Kidney glomerular epithelial cell (primary cell): ENCODE data around the gene NAA80.
A peak's percentile ranks its signal among the peaks of the same experiment; 100 is the strongest.

ENCODE experiments used
- DNase-seq: peaks from one replicate; lab custom pipeline; 2025; lab: John Stamatoyannopoulos, UW

NAA80 gene

DNA sequence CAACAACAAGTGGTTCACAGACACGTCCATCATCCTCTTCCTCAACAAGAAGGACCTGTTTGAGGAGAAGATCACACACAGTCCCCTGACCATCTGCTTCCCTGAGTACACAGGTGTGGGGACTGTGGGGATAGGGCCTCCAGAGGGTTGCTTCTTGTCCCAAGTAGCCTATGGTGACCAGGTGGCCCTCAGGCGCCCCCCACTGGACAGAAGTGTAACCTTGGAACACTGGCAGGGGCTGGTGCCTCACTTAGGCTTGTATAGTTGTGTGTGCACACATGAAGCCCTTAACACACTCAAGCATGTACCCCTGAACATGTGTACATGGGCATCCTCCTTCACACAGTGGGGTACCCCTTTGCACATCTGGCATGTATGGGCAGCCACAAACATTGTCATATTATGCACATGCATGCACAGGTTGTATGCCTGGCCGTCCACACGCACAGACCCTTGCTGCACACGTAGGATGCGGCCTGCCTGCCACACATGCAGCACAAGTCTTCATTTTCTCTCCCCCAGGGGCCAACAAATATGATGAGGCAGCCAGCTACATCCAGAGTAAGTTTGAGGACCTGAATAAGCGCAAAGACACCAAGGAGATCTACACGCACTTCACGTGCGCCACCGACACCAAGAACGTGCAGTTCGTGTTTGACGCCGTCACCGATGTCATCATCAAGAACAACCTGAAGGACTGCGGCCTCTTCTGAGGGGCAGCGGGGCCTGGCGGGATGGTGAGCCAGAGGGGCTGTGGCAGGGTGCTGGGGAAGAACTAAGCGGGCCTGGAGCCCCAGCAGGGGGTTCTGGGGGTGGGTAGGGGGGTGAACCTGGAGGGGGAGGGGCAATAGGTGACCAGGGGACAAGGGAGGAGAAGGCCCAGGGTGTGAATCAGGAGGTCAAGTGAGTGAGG lies 42.0 kb downstream of the NAA80 start:
- DNase-seq, result no peak

DNA sequence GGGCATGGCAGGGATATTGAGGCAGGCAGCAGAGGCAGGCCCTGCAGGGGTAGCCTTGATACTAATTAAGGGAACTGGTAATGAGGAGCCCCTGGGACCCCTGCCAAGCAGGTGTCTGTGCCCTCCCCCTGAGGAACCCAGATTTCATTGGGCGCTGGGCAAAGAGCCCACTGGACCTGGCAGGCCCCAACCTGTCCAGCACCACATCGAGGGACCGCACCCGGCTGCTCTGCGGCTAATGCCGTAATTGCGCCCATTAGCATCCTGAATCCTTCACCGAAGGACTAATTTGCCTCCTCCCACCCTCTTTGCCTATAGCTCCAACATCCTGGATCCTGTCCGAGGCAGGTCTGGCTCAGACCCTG lies 44.0 kb downstream of the NAA80 start:
- no peak for DNase-seq

DNA sequence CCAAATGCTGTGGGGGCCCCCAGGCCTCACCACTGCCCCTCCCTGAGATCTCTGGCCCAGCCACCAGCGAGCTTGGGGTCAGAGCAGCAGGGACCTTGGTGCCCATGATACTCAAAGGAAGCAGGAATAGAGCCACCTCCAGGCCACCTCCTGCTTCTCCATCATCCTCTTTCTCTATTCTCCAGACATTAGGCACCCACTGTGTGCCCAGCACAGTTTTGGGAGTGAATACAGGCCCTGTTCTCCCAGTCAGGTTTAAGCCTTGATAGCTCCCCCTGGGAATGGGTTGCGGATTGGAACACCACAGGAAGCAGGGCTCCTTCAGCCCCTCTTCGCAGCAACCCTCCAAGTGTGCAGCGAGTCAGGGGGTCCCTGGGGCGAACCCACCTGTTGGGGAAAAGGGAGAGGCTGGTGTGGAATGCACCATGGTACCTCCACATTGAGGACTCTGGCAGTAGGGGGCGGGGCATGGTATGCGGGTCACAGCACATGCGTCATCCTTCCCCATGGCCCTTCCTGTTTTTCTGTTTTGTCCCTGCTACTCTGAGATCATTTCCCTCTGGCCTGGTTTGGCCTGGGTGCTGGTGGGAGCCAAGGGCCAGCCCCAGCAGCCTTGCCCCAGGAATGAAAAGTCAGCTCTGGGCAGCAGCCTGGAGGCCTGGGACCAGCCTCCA lies 44.5 kb downstream of the NAA80 start:
- no peak for DNase-seq

DNA sequence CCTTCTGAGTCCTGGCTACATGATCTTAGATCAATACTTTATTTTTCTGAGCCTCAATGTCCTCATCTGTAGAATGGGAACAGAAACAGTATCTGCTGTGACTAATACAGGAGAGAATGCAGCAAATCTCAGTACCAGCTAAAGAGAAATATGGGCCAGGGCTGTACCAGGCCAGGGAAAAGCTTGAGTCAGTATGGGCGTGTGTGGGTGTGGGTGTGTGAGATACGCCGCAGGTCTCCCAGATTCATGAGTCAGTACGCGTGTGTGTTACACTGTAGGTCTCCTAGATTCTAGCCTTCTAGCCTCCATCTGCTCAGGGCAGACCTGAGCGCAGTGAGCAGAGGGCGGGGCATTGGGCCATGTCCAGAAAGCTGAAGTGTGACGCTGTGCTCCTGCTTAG lies 48.0 kb downstream of the NAA80 start:
- DNase-seq, result peak; percentile 37

DNA sequence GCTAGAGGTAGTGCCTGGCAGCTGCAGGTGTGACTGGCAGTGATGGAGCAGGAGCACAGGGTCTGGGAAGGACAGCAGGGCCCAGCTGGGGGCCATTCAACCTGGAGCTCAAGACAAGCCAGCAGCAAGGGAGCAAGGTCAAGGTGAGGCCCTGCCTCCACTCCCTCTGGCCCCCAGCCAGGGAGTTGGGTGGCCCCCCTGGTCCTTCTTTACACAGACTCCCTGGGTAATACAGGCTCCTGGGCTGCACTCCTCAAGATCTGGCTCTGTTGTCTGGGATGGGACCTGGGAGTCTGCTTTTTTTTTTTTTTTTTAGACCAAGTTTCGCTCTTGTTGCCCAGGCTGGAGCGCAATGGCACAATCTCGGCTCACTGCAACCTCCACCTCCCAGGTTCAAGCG lies 48.7 kb downstream of the NAA80 start:
- no peak for DNase-seq

DNA sequence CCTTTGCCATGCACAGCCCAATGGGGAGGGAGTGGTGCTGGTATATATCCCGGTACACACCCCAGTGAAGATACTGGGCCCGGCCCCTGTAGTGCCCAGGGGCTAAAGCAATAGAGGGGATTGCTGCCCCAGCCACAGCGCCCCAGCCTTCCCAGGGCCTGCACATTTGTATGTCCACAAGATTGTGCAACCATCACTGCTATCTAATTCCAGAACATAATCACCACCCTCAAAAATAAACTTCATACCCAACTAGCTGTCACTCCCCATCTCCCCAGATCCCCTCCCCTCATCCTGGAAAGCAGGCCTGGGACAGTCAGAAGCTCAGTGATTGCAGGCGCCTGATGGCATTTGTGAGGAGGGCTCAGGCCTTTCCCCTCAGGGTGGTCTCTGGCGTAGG lies 49.7 kb downstream of the NAA80 start:
- DNase-seq, result no peak

DNA sequence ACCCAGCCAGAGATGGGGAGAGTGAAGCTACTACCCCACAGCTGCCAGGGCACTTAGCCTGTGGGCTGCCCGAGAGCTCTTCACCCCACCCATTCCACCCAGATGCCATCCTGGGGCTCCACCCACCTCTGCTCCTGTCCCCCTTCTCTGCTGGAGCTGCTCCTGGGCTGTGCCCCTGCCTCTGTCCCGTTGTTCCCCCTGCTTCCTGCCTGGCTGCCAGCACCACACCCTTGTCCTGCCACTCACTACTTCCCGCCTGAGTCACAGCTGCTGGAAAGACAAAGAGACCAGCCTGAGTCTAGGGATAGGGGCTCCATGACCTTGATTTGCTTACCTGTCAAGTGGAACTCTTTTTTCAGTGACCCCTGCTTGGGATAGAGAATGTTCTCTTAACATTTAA lies 50.8 kb downstream of the NAA80 start:
- DNase-seq, result no peak

DNA sequence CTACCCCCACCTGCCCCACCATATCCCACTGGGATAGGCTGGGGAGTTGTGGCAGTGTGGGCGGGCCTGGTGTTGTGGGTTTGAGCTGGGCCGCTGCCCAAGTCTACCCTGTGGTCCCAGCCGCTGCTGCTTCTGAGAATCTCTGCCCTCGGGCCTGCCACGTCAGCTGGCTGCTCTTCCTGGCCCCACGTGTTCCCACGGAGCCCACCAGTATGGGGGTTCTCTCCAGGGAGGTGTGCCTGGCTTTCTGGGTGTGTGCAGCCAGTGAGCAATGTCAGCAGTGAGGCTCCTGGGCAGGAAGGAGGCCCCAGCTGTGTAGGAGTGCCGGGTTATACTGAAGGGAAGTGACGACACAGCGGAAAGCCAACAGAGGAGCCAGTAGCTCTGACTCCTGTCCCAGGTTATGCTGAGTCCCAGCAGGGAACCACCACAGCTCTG lies 52.7 kb downstream of the NAA80 start:
- DNase-seq, result peak; percentile 83
